CD4-positive, alpha-beta T cell (primary cell): ENCODE measurements around the gene SCGB1C1. TPM values are rescaled to one million over a fixed set of nuclear protein-coding genes. Genes with fewer than 3 reads are reported as not detected.

Source experiments
- ATAC-seq: fragments of 200-7000 bp; cut with Tn5 transposase; one replicate; pipeline ENCODE4 v1.10.0; 2022; ENCODE audit warnings: mild to moderate bottlenecking; ENCODE audit not compliant: poor library complexity
- CTCF ChIA-PET: fragments of 350-600 bp; sonication (Branson Sonifier 250); formaldehyde crosslinking; loops from one replicate; lab custom pipeline; 2021; ENCODE audit warnings: antibody characterized with exemption, inconsistent platforms; lab: Charles Lee
- POLR2A ChIA-PET: fragments of 350-600 bp; sonication (Branson Sonifier 250); formaldehyde crosslinking; loops from one replicate; lab custom pipeline; 2021; ENCODE audit warnings: antibody characterized with exemption, inconsistent platforms; lab: Charles Lee
- DNase-seq, 14 experiments: peaks; one replicate each; pipeline ENCODE4 v3.0.0-alpha.2; 2013 to 2020; ENCODE audit warnings: mixed read lengths in 2 of 14
- H3K27ac ChIP-seq, 2 donors: one replicate each; pipeline versions ENCODE4 v1.5.1 to v1.7.0; 2013; ENCODE audit warnings: low read length in 2 of 2, low read depth in 1 of 2, mild to moderate bottlenecking in 1 of 2
- H3K27me3 ChIP-seq, 2 experiments: 1 replicate in 1 of 2; 2 replicates in 1 of 2; pipeline versions ENCODE4 v1.6.1 to v1.7.0; 2013; ENCODE audit warnings: low read length in 2 of 2, control low read depth in 1 of 2, mild to moderate bottlenecking in 1 of 2, moderate library complexity in 1 of 2; ENCODE audit not compliant: insufficient read depth in 2 of 2, control insufficient read depth in 1 of 2
- H3K36me3 ChIP-seq: one replicate; pipeline ENCODE4 v1.6.1; 2013; ENCODE audit warnings: low read length, control low read depth; ENCODE audit not compliant: insufficient read depth
- H3K4me1 ChIP-seq: one replicate; pipeline ENCODE4 v1.6.1; 2013; ENCODE audit warnings: low read length, control low read depth; ENCODE audit not compliant: insufficient read depth
- H3K4me3 ChIP-seq: one replicate; pipeline ENCODE4 v1.5.1; 2013; ENCODE audit warnings: mild to moderate bottlenecking, low read length, moderate library complexity
- H3K9me3 ChIP-seq, 2 experiments: 1 replicate in 1 of 2; 2 replicates in 1 of 2; pipeline versions ENCODE4 v1.6.1 to v1.7.0; 2013; ENCODE audit warnings: low read length in 2 of 2, mild to moderate bottlenecking in 2 of 2, control low read depth in 1 of 2, moderate library complexity in 1 of 2; ENCODE audit not compliant: control insufficient read depth in 1 of 2, insufficient read depth in 1 of 2
- H3K27ac Mint-ChIP-seq: one replicate; pipeline ENCODE4 v1.8.0; 2020; ENCODE audit warnings: mixed read lengths
- H3K27me3 Mint-ChIP-seq: one replicate; pipeline ENCODE4 v1.8.0; 2021; ENCODE audit warnings: mixed read lengths
- H3K36me3 Mint-ChIP-seq: one replicate; pipeline ENCODE4 v1.8.0; 2021; ENCODE audit warnings: low read depth, mixed read lengths
- H3K4me1 Mint-ChIP-seq: one replicate; pipeline ENCODE4 v1.8.0; 2021; ENCODE audit warnings: low read depth, mixed read lengths
- H3K4me3 Mint-ChIP-seq: one replicate; pipeline ENCODE4 v1.8.0; 2020; ENCODE audit warnings: mild to moderate bottlenecking, mixed read lengths
- H3K9me3 Mint-ChIP-seq: one replicate; pipeline ENCODE4 v1.8.0; 2020; ENCODE audit warnings: mixed read lengths
- intact Hi-C, 2 experiments: fragments of 100-400 bp; cut with DNase I in 1 of 2; cut with micrococcal nuclease in 1 of 2; formaldehyde crosslinking; loops; one replicate each; pipeline versions ENCODE4 v1.15.1 to v1.9.0; 2023 to 2025; cut with DNase I, micrococcal nuclease
- total RNA-seq, 174 experiments: library from RNA in 2 of 174; stranded (reverse) in 2 of 174; gene quantifications; one replicate each; pipeline ENCODE4 v1.2.3 and lab custom pipeline; 2021 to 2026
- TF ChIP-seq, protein P1 (sequence below): fragments of 200-600 bp; IDR thresholded peaks from one replicate; pipeline ENCODE4 v1.8.0; 2022; ENCODE audit warnings: antibody characterized with exemption, mild to moderate bottlenecking

The SCGB1C1 gene
- total RNA-seq, 2 experiments from 2014 or later, result not detected

DNA sequence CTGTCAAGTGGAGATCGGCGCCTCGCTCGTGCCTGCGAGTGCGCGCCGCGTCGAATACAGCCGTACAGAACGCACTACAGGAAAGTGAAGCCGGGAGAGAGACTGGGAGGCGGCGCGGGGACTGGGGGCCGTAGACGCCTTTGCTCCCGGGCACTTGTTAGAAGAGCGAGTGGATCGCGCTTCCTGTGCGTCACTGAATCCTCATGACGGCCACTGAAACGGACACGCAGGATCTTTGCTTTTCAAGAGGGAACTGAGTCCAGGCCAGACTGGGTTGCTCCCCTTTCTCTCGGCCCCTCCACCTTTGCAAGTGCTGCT lies 14.9 kb downstream of the SCGB1C1 start:
- CTCF ChIA-PET, result interaction anchor here (1.3 to 2.1 kb wide), 3 partner anchors 97 to 243 kb away, joined by 3 to 7 read pairs (median 5); no protein-coding TSS in a partner anchor
- H3K27me3 ChIP-seq, result no peaks in the 10 kb centered on the region

DNA sequence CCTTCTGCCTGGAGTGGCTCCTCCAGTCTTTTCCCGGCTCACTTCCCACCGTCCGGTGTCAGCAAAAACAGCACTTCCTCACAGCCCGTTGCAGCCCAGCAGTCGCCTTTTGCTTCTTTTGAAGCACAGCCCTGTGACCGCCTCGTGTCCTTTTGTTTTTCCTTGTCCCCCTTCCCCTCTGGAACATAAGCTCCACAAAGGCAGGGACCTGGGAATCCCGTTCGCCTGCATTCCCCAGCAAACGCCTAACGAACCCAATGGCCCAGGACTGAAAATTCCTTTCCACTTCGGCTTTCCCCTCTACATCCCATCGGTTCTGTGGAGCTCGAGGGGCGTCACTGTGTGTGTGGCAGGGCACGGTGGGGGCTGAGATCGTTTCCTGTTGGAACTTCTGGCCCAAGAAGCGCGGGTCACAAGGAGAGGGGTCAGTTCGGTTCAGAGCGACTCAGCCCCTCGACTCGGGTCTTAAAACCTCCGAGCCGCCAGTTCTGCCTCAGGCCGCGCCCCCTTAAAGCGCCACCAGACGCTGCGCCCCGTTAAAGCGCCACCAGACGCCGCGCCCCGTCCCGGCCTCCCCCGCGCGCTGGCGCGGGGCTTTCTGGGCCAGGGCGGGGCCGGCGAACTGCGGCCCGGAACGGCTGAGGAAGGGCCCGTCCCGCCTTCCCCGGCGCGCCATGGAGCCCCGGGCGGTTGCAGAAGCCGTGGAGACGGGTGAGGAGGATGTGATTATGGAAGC lies 15.5 kb downstream of the SCGB1C1 start:
- TF ChIP-seq, protein P1, sequence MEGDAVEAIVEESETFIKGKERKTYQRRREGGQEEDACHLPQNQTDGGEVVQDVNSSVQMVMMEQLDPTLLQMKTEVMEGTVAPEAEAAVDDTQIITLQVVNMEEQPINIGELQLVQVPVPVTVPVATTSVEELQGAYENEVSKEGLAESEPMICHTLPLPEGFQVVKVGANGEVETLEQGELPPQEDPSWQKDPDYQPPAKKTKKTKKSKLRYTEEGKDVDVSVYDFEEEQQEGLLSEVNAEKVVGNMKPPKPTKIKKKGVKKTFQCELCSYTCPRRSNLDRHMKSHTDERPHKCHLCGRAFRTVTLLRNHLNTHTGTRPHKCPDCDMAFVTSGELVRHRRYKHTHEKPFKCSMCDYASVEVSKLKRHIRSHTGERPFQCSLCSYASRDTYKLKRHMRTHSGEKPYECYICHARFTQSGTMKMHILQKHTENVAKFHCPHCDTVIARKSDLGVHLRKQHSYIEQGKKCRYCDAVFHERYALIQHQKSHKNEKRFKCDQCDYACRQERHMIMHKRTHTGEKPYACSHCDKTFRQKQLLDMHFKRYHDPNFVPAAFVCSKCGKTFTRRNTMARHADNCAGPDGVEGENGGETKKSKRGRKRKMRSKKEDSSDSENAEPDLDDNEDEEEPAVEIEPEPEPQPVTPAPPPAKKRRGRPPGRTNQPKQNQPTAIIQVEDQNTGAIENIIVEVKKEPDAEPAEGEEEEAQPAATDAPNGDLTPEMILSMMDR, result no peak

More for the DNA sequence above, 14.9 kb downstream of the SCGB1C1 start:
- TF ChIP-seq, protein P1, result no peak
- intact Hi-C loops, result loop anchor here (1.0 to 5.0 kb wide), 9 partner anchors 28 to 299 kb away; partner anchors contain the start of genes PSMD13 (in 2 of the 2), PTDSS2 (in 2 of the 2), SIRT3 (in 2 of the 2) and IFITM1 (in 1 of the 2)
- peaks cover 59% of the 10 kb centered on the region for H3K36me3 ChIP-seq
- peak overlapping the region; percentile 93 to 94 for H3K27ac ChIP-seq
- Mint-ChIP-seq H3K4me1 (peaks cover 56% of the 10 kb centered on the region), H3K36me3 (peaks cover 92% of the 10 kb centered on the region), H3K9me3 (no peaks in the 10 kb centered on the region), H3K27ac (peak overlapping the region; percentile 99), H3K27me3 (no peaks in the 10 kb centered on the region), H3K4me3 (peak overlapping the region; percentile 95)
- peak overlapping the region; percentile 69 for H3K4me3 ChIP-seq
- DNase-seq (peak in 1 of 14 experiments; percentile 62), ATAC-seq (peak; percentile 32)
- H3K9me3 ChIP-seq, result no peaks in the 10 kb centered on the region
- H3K4me1 ChIP-seq, result peaks cover 73% of the 10 kb centered on the region
- POLR2A ChIA-PET, result interaction anchor here (0.6 to 3.7 kb wide), 54 partner anchors 9 to 612 kb away, joined by 3 to 79 read pairs (median 6); partner anchors contain the start of genes DEAF1, HRAS, LRRC56 and PGGHG

DNA sequence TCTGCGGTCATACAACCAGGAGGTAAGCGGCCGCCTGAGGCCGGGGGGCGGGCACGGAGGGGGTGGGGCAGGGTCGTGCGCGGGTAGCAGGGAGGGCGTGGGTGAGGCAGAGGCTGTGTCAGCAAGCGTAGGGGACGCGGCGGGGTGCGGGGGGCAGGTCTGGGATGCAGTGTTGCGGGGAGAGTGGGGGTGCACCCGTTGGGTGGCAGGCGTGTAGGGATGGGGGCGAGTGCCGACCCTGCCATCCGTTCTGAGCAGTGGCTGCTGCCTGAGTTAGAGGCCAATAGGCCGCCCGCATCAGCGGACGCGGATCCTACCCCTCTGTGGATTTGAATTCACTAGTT lies 16.0 kb downstream of the SCGB1C1 start:
- peaks cover 46% of the 10 kb centered on the region for H3K4me1 Mint-ChIP-seq
- ATAC-seq, result peak; percentile 5
- H3K36me3 Mint-ChIP-seq, result peaks cover 91% of the 10 kb centered on the region

More for the DNA sequence above, 15.5 kb downstream of the SCGB1C1 start:
- Mint-ChIP-seq H3K9me3 (no peaks in the 10 kb centered on the region), H3K27ac (peak overlapping the region; percentile 99), H3K4me3 (peak overlapping the region; percentile 95), H3K36me3 (peaks cover 92% of the 10 kb centered on the region), H3K27me3 (no peaks in the 10 kb centered on the region), H3K4me1 (peaks cover 51% of the 10 kb centered on the region)
- DNase-seq (peak; percentile 70 to 92 (median 78)), ATAC-seq (peak; percentile 62)
- H3K27me3 ChIP-seq, result no peaks in the 10 kb centered on the region
- peaks cover 68% of the 10 kb centered on the region for H3K4me1 ChIP-seq
- peak overlapping the region; percentile 69 for H3K4me3 ChIP-seq
- peak overlapping the region; percentile 93 to 94 for H3K27ac ChIP-seq
- intact Hi-C loops, result loop anchor here in 1 of 2 experiments (5.0 kb wide), 6 partner anchors 44 to 299 kb away; partner anchors contain the start of genes IFITM1, PTDSS2 and RNH1
- CTCF ChIA-PET, result interaction anchor here (1.3 to 1.6 kb wide), 2 partner anchors 96 to 240 kb away, joined by 3 read pairs; no protein-coding TSS in a partner anchor
- POLR2A ChIA-PET, result interaction anchor here (0.7 to 3.7 kb wide), 19 partner anchors 11 to 328 kb away, joined by 3 to 79 read pairs (median 6); partner anchors contain the start of genes HRAS, LRRC56, PSMD13 and PTDSS2
- no peaks in the 10 kb centered on the region for H3K9me3 ChIP-seq
- peaks cover 61% of the 10 kb centered on the region for H3K36me3 ChIP-seq

More for the DNA sequence above, 16.0 kb downstream of the SCGB1C1 start:
- H3K27me3 Mint-ChIP-seq, result no peaks in the 10 kb centered on the region
- no peaks in the 10 kb centered on the region for H3K9me3 Mint-ChIP-seq
- Histone ChIP-seq H3K27ac (peak overlapping the region; percentile 62 to 94), H3K4me1 (peaks cover 63% of the 10 kb centered on the region), H3K9me3 (no peaks in the 10 kb centered on the region), H3K36me3 (peaks cover 65% of the 10 kb centered on the region), H3K4me3 (peak overlapping the region; percentile 69), H3K27me3 (no peaks in the 10 kb centered on the region)
- intact Hi-C loops, result loop anchor here in 1 of 2 experiments (5.0 kb wide), 6 partner anchors 43 to 298 kb away; partner anchors contain the start of genes IFITM1, PTDSS2 and RNH1
- H3K4me3 Mint-ChIP-seq, result peak overlapping the region; percentile 95
- ChIA-PET POLR2A (interaction anchor here (0.7 to 3.7 kb wide), 11 partner anchors 10 to 298 kb away, joined by 3 to 79 read pairs (median 6); partner anchors contain the start of genes PSMD13, PTDSS2, RNH1 and SIGIRR), CTCF (interaction anchor here (1.3 kb wide), 1 partner anchor 239 kb away, joined by 3 read pairs; no protein-coding TSS in a partner anchor)
- peak overlapping the region; percentile 99 for H3K27ac Mint-ChIP-seq
- TF ChIP-seq, protein P1, result no peak
- DNase-seq, result no peak
